Kidney epithelial cell (primary cell): Measurements from ENCODE around the gene GTF3A. TPM values are rescaled to one million over a fixed set of nuclear protein-coding genes. Genes with fewer than 3 reads are reported as not detected.
A peak's percentile ranks its signal among the peaks of the same experiment; 100 is the strongest.

Source experiments
- DNase-seq: peaks from one replicate; pipeline ENCODE4 v3.0.0-alpha.2; 2010; ENCODE audit warnings: low read depth
- H3K27me3 ChIP-seq: 2 replicates; pipeline ENCODE4 v1.6.0; 2011; ENCODE audit warnings: low read length; ENCODE audit not compliant: control insufficient read depth, insufficient read depth
- H3K36me3 ChIP-seq: 2 replicates; pipeline ENCODE4 v1.5.1; 2011; ENCODE audit warnings: low read length; ENCODE audit not compliant: control insufficient read depth, insufficient read depth
- H3K4me3 ChIP-seq: 2 replicates; pipeline ENCODE4 v1.5.1; 2011; ENCODE audit warnings: low read depth, mild to moderate bottlenecking, control low read depth, low read length
- total RNA-seq: library from RNA; depleted of rRNA; stranded (reverse); fragments of >200 nt; gene quantifications from 2 replicates; pipeline ENCODE4 v1.2.3, GENCODE V29; 2015
- TF ChIP-seq, protein P1 (sequence below): IDR thresholded peaks from 2 replicates; pipeline ENCODE4 v1.5.1; 2011; ENCODE audit warnings: mild to moderate bottlenecking, moderate library complexity, low read length, control low read depth, inconsistent platforms; ENCODE audit not compliant: insufficient read depth, poor library complexity, severe bottlenecking

The GTF3A gene
- total RNA-seq, 1 donor from 2014 or later: 177 TPM

DNA sequence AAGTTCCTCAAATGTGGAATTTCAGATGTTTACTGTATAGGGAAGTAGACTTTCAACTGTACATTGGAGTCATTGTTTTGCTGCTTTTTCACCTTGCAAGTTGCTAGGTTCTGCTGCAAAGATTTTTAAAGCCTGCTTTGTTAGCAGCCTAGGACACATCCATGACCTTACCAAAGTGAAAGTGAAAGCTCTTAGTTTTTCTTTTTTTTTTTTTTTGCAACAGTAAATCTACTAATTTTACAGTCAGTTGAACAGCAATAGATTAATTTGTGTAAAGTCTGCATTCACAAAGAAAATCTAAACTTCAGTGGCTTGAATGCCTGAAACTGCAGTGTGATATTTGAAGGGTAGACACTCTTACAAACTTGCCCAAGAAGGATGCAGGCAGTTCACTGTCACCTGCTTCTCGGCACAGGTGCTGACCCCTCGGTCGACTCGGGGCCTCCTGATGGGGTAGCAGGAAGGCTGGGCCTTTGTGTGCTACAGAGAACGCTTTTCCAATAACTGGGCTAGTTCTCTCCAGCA is 31.0 kb downstream of the GTF3A start:
- Histone ChIP-seq H3K36me3 (no peaks in the 10 kb centered on the region), H3K27me3 (no peaks in the 10 kb centered on the region), H3K4me3 (peak overlapping the region; percentile 6)
- TF ChIP-seq, protein P1, sequence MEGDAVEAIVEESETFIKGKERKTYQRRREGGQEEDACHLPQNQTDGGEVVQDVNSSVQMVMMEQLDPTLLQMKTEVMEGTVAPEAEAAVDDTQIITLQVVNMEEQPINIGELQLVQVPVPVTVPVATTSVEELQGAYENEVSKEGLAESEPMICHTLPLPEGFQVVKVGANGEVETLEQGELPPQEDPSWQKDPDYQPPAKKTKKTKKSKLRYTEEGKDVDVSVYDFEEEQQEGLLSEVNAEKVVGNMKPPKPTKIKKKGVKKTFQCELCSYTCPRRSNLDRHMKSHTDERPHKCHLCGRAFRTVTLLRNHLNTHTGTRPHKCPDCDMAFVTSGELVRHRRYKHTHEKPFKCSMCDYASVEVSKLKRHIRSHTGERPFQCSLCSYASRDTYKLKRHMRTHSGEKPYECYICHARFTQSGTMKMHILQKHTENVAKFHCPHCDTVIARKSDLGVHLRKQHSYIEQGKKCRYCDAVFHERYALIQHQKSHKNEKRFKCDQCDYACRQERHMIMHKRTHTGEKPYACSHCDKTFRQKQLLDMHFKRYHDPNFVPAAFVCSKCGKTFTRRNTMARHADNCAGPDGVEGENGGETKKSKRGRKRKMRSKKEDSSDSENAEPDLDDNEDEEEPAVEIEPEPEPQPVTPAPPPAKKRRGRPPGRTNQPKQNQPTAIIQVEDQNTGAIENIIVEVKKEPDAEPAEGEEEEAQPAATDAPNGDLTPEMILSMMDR: no peak
- no peak for DNase-seq

DNA sequence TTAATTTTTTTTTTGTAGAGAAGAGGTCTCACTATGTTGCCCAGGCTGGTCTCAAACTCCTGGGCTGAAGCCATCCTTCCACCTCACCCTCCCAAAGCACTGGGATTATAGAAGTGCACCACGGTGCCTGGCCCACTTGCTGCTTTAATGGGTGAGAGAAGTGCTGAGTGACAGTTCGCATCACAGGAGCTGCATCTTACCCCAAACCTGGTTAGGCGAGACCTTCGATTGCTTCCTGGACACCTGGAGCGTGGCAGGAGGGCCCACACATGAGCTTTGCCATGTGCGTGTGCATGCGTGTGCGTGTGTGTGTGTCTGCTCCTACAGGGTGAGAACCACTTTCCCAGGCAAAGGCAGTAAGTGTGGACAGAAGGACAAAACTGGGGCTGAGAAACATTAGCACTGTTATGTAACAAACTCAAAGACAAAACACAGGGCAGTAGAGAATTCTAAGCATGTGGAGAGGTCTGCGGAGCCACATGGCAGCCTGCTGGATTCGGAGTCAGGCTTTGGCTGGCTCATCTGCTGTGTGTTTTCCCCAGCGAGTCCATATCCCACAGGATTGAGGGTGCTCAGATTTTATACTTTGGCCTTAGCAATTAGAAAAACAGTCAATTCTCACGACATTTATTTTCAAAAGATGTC is 37.6 kb downstream of the GTF3A start:
- TF ChIP-seq, protein P1: no peak
- H3K27me3 ChIP-seq: no peaks in the 10 kb centered on the region

DNA sequence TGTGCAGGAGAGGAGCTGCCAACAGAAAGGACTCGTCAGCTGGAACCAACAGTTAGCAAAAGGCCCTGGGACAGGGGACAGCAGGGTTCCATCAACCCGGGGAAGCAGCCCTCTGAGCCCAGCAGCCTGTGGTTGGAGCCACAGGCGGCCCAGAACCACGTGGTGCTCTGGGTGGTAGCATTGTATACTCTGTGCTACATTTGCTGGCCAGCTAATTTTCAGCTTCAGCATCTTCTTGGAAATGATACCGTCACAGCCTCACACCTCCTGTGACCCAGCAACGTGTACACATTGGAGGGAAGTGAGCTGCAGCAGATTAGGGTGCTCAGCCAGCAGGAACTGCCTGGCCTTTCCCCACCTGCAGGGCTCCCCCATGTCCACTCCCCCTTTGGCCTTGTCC is 39.1 kb downstream of the GTF3A start:
- H3K4me3 ChIP-seq: no peak overlapping the region
- H3K27me3 ChIP-seq: no peaks in the 10 kb centered on the region
- no peaks in the 10 kb centered on the region for H3K36me3 ChIP-seq
- TF ChIP-seq, protein P1: no peak
- DNase-seq: no peak

More for the DNA sequence above, 37.6 kb downstream of the GTF3A start:
- Histone ChIP-seq H3K36me3 (no peaks in the 10 kb centered on the region), H3K4me3 (no peak overlapping the region)
- no peak for DNase-seq

- no peak for DNase-seq
- TF ChIP-seq, protein P1: no peak
- H3K27me3 ChIP-seq: no peaks in the 10 kb centered on the region
These were observed 41.2 kb downstream of the GTF3A start for GRCh38 chr13:27465611-27466010.

DNA sequence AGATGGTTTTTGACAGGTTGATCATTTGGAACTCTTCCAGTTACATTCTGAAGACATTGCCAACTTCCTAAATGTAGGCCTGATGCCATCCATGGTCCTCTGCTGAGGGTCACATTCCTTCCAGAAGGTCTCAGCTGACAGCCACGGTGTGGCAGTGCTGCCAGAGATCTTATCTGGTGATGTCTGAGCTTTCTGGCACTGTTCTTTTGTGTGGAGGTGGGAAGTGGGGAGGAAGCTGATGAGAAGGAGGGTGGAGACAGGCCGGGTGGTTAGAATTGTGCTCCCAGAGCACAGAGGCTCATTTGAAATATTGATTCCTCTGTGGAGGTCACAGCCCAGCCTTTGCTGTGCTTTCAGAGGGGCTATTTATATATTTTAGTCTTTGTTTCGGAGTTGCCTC is 42.1 kb downstream of the GTF3A start:
- TF ChIP-seq, protein P1: no peak
- Histone ChIP-seq H3K36me3 (no peaks in the 10 kb centered on the region), H3K4me3 (no peak overlapping the region), H3K27me3 (no peaks in the 10 kb centered on the region)
- no peak for DNase-seq

More at GRCh38 chr13:27465611-27466010, 41.2 kb downstream of the GTF3A start:
- no peak overlapping the region for H3K4me3 ChIP-seq
- H3K36me3 ChIP-seq: no peaks in the 10 kb centered on the region
